NCI-H524 treated with DMSO at 0.1 percent for 48 hours (cell line): ENCODE results near the gene POLR2E.

Experiments used
- DNase-seq: peaks from one replicate; lab custom pipeline; 2025; lab: John Stamatoyannopoulos, UW

The POLR2E gene

GRCh38 chr19:1063909-1064660, 31.1 kb downstream of the POLR2E start:
- DNase-seq, result no peak

DNA sequence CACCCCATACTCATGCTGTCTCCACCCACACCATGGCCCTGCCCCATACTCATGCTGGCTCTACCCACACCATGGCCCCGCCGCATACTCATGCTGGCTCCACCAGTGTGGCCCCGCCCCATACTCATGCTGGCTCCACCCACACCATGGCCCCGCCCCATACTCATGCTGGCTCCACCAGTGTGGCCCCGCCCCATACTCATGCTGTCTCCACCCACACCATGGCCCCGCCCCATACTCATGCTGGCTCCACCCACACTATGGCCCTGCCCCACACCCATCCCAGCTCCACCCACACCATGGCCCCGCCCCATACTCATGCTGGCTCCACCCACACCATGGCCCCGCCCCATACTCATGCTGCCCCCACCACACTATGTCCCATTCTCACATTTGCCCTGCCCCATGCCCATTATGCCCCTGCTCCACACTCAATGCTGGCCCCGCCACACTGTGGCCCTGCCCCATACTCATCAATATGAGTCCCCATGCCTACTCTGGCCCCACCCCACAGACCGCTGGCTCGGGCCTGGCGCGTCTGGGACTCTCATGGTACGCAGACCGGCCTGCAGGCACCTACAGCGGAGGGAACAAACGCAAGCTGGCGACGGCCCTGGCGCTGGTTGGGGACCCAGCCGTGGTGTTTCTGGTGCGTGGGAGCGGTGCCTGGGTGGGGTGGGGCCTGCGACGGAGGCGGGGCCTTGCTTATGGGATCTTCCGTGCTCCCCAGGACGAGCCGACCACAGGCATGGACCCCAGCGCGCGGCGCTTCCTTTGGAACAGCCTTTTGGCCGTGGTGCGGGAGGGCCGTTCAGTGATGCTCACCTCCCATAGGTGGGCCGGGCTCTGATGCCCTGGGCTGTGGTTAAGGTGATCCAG, 31.9 kb downstream of the POLR2E start:
- DNase-seq, result no peak

DNA sequence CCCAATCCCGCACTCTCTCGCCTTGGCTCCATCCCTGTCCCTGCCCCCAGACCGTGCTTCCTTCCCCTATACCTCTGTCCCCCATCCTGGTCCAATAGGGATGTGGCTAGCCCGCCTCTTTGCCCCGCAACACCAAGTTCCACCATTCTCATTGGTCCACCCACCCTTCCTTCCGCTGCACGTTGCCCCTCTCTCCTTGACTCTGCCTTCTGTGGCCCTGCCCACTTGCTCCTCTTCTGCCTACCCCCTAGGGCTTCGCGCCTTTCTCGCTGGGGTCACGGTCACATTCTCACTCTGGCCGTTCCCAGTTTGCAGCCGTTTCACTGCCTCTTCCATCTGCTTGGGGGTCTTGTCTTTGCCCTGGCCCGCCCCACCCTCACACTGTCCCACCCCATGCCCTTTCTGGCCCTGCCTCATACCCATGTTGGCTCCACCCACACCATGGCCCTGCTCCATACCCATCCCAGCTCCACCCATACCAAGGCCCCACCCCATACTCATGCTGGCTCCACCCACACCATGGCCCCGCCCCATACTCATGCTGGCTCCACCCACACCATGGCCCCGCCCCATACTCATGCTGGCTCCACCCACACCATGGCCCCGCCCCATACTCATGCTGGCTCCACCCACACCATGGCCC, 32.7 kb downstream of the POLR2E start:
- no peak for DNase-seq

DNA sequence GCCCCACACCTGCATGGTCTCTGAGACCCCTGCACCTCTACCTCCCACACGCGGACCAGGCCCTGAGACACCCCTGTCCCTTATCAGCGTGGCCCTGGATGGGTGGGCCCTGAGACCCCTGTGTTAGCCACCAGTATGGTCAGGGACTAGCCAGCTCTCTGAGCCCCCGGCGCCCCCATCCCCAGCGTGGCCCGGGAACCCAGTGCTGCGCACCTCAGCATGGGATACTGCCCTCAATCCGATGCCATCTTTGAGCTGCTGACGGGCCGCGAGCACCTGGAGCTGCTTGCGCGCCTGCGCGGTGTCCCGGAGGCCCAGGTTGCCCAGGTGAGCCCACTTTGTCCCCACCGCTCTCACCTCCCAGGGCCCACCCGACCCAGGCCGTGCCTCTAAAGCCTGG, 33.2 kb downstream of the POLR2E start:
- DNase-seq, result no peak

DNA sequence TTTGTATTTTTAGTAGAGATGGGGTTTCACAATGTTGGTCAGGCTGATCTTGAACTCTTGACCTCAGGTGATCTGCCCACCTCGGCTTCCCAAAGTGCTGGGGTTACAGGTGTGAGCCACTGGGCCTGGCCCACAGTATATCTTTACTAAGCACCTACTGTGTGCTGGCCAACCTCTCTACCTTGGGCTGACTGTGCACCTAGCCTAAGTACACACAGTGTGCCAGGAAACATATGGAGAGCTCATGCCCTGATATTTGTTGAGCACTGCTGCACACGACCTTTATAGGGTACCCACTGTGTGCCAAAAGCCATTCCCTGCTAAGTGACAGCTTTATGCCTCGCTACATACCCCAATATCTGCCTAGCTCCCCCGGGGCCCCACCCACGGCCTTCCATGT, 34.5 kb downstream of the POLR2E start:
- no peak for DNase-seq

DNA sequence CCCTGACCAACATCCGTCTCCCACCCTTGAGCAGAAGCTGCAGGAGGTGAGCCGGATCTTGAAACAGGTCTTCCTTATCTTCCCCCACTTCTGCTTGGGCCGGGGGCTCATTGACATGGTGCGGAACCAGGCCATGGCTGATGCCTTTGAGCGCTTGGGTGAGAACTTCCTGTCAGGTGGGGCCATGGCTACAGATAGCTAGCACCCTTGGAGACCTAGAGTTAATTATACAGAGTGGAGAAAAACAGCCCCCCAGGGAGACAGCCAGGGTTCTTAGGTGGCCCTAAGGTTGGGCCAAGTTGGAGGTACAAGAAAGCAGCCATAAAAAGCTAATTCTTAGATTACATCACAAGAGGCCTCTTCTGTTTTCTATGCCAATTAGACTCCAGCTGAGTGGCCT, 37.1 kb downstream of the POLR2E start:
- no peak for DNase-seq

GRCh38 chr19:1057176-1057855, 37.9 kb downstream of the POLR2E start:
- DNase-seq, result no peak

- DNase-seq, result no peak
These were observed 39.1 kb downstream of the POLR2E start for GRCh38 chr19:1055886-1056620.

DNA sequence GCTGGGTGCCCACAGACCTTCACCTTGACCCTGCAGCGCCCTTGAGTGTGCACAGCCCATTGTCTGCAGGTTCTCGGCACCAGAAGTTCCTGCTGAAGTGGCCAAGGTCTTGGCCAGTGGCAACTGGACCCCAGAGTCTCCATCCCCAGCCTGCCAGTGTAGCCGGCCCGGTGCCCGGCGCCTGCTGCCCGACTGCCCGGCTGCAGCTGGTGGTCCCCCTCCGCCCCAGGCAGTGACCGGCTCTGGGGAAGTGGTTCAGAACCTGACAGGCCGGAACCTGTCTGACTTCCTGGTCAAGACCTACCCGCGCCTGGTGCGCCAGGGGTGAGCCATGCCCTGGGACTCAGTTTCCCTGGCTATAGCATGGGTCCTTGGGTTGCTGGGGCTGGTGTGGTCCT, 40.1 kb downstream of the POLR2E start:
- no peak for DNase-seq

DNA sequence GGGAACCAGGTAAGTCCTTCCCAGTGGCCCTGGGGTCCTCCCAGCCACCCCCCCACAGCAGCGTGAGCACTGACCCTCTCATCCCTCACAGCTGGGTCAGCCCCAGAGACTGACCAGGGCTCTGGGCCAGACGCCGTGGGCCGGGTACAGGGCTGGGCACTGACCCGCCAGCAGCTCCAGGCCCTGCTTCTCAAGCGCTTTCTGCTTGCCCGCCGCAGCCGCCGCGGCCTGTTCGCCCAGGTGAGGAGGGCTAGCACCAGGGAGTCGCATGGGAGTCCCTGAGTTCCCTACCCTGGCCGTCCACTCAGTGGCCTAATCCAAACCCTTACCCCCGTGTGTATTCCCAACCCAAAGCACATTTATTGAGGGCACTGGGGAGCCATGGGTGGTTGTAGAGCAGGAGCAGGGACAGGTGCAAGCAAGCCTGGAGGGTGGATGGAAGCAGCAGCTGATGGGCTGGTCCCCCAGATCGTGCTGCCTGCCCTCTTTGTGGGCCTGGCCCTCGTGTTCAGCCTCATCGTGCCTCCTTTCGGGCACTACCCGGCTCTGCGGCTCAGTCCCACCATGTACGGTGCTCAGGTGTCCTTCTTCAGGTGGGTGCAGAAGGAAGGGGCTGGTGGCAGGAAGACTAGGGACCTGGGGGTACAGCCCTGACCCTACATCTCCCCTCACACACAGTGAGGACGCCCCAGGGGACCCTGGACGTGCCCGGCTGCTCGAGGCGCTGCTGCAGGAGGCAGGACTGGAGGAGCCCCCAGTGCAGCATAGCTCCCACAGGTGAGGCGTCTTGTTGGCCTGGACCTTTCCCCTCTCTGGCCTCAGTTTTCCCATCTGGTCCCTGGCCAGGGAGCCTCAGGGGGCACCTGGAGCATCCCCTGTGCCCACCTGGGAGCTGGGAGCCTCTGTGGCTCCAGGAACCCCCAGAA, 40.8 kb downstream of the POLR2E start:
- no peak for DNase-seq

GRCh38 chr19:1053176-1054101, 41.7 kb downstream of the POLR2E start:
- no peak for DNase-seq

DNA sequence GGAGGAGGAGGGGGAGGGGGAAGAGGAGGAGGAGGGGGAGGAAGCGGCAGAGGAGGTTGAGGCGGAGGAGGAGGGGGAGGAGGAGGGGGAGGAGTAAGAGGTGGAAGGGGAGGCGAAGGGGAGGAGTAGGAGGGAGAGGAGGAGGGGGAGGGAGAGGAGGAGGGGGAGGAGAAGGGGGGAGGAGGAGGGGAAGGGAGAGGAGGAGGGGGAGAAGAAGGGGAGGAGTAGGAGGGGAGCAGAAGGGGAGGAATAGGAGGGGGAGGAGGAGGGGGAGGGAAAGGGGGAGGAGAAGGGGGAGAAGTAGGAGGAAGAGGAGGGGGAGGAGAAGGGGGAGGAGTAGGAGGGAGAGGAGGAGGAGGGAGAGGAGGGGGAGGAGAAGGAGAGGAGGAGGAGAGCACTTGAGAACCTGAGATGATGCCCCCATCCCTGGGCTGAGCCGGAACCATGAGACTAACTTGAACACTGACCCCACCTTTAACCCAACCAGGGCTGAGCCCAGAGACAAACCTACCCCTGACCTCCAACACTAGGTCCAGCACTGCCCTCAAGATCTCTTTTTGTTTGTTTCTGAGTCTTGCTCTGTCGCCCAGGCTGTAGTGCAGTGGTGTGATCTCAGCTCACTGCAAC, 42.7 kb downstream of the POLR2E start:
- no peak for DNase-seq

DNA sequence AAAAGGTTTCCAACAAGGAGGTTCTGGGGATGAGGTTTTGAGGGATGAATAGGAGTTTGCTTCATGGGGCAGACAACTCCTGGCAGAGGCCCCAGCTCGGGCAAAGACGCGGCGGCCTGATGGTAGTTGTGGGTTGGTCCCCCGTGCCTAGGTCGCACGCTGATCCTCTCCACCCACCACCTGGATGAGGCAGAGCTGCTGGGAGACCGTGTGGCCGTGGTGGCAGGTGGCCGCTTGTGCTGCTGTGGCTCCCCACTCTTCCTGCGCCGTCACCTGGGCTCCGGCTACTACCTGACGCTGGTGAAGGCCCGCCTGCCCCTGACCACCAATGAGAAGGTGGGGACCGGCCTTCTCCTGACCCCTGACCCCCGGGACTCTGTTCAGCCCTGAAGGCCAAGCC, 43.4 kb downstream of the POLR2E start:
- DNase-seq, result no peak

DNA sequence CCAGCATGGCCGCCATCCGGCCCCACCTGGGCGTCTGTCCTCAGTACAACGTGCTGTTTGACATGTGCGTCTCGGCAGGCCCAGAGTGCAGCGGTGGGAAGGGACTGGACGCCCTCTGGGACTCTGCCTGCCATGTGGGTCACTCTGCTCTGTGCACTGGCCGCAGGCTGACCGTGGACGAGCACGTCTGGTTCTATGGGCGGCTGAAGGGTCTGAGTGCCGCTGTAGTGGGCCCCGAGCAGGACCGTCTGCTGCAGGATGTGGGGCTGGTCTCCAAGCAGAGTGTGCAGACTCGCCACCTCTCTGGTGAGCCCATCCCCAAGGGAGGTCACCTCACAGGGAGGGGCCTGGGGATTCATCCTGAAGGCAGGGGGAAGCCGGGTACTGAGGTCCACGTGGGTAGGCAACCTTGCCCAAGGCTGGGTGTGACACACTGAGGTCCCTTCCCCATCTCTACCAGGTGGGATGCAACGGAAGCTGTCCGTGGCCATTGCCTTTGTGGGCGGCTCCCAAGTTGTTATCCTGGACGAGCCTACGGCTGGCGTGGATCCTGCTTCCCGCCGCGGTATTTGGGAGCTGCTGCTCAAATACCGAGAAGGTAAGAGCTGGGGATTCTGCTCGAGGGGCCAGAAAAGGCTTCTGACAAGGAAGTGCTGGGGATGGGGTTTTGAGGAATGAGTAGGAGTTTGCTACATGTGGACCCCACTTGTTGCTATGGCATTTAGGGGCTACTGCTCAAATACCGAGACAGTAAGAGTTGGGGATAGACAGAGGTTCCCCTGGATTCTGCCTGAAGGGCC, 44.0 kb downstream of the POLR2E start:
- no peak for DNase-seq

GRCh38 chr19:1049800-1050199, 45.4 kb downstream of the POLR2E start:
- no peak for DNase-seq

- DNase-seq, result no peak
These were observed 46.1 kb downstream of the POLR2E start for GRCh38 chr19:1049106-1049505.

- DNase-seq, result no peak
These were observed 47.5 kb downstream of the POLR2E start for GRCh38 chr19:1047696-1048147.
